GM13976 (cell line): ENCODE results near the gene PLPPR1.

Source experiments
- DNase-seq: peaks from one replicate; pipeline ENCODE4 v3.0.0; 2012; ENCODE audit warnings: low spot score
- CTCF ChIP-seq: IDR thresholded peaks from 2 replicates; pipeline ENCODE4 v1.5.1; 2012; ENCODE audit warnings: borderline replicate concordance, mild to moderate bottlenecking; ENCODE audit not compliant: insufficient read depth; ENCODE audit errors: extremely low read depth, missing control alignments, control extremely low read depth
- in situ Hi-C: fragments of 300-500 bp; cut with MboI; formaldehyde crosslinking; loops from one replicate; pipeline ENCODE4 v1.12.0; 2022; ENCODE audit warnings: low sequenced_read_pairs, mixed read lengths, inconsistent platforms; ENCODE audit not compliant: unreplicated experiment

Gene PLPPR1

GRCh38 chr9:101356619-101357018 lies 328.1 kb downstream of the PLPPR1 start:
- DNase-seq: no peak
- TF ChIP-seq CTCF: no peak
- in situ Hi-C loops: no loop called here

GRCh38 chr9:101359679-101360078 lies 331.2 kb downstream of the PLPPR1 start:
- in situ Hi-C loops: no loop called here

DNA sequence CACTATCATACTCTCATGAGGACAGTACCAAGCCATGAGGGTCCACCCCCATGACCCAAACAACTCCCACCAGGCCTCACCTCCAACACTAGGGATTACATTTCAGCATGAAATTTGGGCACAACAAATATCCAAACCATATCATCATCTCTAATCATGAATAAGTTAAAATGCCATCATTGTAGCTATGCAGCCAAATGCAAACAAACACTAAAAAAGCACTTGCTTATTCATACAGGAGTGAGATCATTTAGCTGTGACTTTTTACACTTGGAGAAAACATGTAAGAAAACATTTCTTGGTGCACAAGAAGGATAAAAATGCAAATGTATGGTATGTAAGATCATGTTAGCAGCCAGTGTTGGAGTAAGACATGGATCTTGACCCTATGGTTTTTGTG lies 332.1 kb downstream of the PLPPR1 start:
- no peak for TF ChIP-seq CTCF
- no peak for DNase-seq
- in situ Hi-C loops: no loop called here

More at GRCh38 chr9:101359679-101360078, 331.2 kb downstream of the PLPPR1 start:
- DNase-seq: no peak
- no peak for TF ChIP-seq CTCF

DNA sequence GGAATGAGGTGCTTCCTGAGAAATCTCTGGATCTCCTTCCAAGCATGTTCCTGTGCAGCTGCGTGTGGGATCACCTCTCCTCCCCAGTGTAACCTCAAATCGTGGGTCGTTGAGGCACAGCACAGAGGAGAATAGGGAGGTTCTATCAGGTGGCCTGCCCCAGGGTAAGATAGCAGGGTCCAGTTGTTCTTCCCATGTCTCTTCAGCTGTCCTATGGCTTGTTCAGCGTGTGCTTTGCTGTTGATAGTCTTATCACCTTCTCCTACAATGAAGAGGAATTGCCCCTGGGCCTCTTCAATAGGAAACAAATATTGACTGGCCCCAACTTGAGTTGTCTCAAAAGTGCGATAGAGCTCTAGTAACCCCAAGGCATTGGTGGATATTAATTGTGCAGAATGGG lies 333.9 kb downstream of the PLPPR1 start:
- in situ Hi-C loops: no loop called here
- no peak for TF ChIP-seq CTCF
- DNase-seq: no peak

- TF ChIP-seq CTCF: no peak
- in situ Hi-C loops: no loop called here
Observed at GRCh38 chr9:101365181-101365580, 336.7 kb downstream of the PLPPR1 start.

DNA sequence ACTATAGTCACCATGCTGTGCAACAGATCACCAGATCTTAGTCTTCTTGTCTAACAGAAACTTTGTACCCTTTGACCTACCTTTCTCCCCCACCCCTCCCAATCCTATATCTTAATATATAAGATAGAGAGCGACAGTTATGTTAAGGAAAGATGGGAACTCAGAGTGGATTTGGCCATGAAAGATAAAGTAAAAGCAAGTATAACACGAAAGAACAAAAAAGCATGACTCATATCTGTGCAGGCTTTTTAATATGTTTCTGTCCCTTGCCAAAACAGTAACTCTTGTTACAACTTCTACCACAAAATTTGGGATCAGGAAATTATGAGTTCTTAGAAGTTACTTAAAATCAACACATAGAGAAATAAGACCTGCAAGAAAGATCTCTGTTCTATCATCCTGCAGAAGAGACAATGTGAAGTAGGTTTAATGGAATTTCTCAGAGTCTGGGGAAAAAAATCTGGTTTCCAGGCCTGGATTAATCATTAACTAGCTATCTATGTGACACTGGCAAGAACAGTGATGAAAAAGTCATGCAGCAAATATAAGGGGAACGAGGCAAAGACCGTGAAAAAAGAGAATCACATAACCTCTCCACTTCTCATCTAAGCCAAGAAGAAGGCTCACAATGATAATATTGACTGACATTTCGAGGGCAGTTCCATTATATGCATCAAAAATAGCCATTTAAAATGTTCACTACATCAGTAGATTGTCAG lies 337.7 kb downstream of the PLPPR1 start:
- DNase-seq: no peak
- TF ChIP-seq CTCF: no peak
- in situ Hi-C loops: no loop called here

More at GRCh38 chr9:101365181-101365580, 336.7 kb downstream of the PLPPR1 start:
- DNase-seq: no peak
